NCI-H345 treated with DMSO at 0.1 percent for 48 hours (cell line): ENCODE results near the gene RNF13.
"Not testable (repeated sequence)": the region's sequence is repeated elsewhere in the genome, so short reads cannot be mapped to it uniquely, and the experiment has no call there.

Experiments
- DNase-seq: peaks from one replicate; lab custom pipeline; 2025; ENCODE audit not compliant: unreplicated experiment; lab: John Stamatoyannopoulos, UW

The RNF13 gene

GRCh38 chr3:149892371-149892770, 79.4 kb downstream of the RNF13 start:
- DNase-seq, result no peak

- DNase-seq, result no peak
Observed at GRCh38 chr3:149894205-149894604, 81.2 kb downstream of the RNF13 start.

DNA sequence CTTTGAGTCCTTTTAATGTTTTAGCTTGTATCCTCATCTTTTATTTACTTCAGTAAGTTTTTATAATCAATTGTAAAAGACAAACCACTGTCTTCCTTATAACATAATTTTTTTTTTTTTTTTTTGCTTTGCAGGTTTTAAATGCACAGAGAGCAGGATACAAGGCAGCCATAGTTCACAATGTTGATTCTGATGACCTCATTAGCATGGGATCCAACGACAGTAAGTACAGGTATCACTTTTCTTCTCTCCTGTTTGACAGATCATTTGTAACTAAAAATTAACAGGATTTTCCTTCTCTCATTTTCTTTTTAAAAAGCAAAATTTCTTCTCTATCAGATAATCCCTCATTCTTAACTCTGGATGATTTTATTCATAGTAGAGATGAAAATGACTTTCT, 82.3 kb downstream of the RNF13 start:
- no peak for DNase-seq

DNA sequence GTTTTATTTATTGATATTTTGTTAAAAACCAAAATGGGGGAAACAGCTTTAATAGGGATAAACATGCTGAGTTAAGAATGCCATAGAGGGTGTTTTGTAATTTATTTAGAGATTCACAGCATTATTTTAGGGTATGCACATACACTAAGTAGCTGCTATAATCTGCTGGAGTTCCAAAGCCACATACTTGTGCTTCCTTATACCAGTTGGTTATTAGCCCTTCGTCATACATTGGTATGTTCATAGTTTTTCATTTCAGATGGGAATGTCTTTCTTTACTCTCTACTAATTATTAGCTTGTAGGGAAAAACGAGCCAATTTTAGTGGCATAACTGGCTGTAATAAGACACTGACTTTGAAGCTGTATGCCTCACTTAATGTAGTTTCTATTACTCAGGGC, 82.8 kb downstream of the RNF13 start:
- no peak for DNase-seq

GRCh38 chr3:149898771-149899170, 85.8 kb downstream of the RNF13 start:
- DNase-seq, result no peak

- DNase-seq, result no peak
Observed at GRCh38 chr3:149900322-149900721, 87.3 kb downstream of the RNF13 start.

DNA sequence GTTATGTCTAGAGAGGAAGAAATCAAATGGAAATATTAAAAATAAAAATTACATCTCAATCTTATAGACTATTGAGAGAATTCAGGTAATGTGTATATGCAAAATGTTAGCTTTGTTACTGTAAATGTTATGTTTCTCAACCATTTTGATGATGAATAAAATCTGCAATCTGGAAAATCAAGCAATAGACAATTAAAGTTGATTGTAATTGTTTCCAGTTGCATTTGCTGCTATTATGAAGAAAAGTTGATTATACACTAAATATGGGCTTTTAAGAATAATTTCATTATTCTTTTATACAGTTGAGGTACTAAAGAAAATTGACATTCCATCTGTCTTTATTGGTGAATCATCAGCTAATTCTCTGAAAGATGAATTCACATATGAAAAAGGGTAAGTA, 88.8 kb downstream of the RNF13 start:
- DNase-seq, result no peak

- DNase-seq, result no peak
Observed at GRCh38 chr3:149902498-149903139, 89.6 kb downstream of the RNF13 start.

DNA sequence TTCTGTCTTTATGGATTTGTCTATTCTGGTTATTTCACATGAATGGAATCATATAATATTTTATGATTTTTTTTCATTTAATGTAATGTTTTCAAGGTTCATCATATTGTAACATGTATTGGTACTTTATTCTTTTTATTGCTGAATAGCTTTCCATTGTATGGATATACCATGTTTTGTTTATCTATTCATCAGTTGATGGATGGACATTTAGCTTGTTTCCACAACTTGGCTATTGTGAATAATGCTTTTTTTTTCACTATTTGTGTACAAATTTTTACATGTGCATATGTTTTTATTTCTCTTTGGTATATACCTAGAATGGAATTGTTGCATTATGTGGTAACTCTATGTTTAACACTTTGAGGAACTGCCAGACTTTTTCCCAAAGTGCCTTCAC, 93.0 kb downstream of the RNF13 start:
- no peak for DNase-seq

DNA sequence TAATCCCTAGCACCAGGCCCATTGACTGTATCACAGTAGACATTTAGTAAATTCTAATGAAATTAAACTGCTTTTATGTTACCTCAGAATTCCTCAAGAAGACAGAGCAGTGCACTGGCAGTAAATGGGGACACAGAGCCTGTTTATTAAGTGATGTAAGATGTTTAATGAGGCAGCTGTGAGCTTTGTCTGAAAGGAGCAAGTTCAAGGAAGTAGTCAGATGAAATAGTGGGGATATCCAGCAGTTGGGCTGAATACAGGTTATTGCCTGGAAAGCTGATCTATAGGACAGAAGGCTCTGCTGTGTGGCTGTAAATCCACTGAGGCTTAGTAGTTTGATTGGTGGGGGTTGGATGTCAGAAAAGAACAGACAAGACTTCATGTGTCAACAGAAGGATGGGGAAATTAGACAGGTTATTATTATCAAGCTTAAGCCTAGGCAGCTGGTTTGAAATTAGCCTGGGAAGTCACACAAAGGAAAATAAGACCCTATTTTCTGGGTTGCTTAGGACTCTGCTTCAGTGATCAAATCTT, 95.5 kb downstream of the RNF13 start:
- DNase-seq, result no peak

DNA sequence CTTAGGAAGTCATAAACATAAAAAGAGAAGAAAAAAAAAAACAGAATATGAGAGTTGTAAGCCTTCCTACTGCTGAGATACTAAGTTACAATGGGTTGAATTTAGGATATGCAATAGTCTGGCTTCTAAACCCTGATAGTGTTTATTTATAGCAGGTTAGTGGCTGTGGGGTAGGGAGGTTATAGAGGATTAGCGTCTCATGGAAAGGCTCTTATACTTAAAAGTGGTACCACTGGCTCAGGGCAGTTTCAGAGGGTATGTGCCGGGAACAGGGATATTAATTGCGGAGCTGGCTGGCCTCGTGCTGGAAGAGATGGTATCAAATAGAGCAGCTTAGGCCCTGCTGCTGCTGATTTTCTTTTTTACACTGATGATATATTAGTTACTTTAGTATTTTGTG, 96.9 kb downstream of the RNF13 start:
- no peak for DNase-seq

DNA sequence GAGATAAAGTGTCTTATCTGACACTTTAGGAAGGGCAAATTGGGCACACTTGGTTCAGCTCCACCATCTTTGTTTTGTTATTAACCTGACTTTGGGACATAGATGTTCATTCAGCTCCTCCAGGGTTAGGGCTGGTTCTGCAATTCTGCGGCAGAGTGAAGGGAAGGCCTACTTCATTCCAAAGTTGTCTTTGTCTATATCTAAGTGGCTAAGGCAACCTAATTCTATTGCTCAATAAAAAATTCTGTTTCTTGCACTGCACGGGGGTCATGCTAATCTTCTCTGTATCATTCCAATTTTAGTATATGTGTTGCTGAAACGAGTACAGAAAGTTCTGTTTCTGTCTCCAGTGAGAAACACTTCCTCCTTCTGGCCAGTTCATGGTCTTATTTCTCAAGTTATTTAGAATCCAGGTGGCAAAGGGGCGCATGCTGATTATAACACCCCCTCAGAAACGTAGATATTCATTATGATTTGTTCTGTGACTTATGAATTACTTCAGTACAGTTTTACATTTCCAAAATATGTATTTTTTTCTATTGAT, 104.2 kb downstream of the RNF13 start:
- no peak for DNase-seq

DNA sequence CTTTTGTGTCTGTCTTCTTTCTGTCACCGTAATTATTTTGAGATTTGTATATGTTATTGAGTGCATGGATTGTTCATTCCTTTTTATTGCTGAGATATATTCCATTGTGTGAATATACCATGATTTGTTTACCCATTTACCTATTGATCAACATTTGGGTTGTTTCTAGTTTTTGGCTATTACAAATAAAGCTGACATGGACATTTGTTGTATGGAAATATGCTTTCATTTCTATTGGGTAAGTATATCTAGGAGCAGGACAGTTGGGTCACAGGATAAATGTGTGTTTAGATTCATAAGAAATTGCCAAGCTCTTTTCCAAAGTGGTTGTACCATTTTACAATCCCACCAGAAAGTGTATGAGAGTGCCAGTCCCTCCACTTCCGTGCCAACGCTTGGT, 106.5 kb downstream of the RNF13 start:
- no peak for DNase-seq

GRCh38 chr3:149920119-149920518, 107.1 kb downstream of the RNF13 start:
- no peak for DNase-seq

GRCh38 chr3:149933008-149933407, 120.0 kb downstream of the RNF13 start:
- no peak for DNase-seq

- no peak for DNase-seq
Observed at GRCh38 chr3:149933858-149934257, 120.8 kb downstream of the RNF13 start.

DNA sequence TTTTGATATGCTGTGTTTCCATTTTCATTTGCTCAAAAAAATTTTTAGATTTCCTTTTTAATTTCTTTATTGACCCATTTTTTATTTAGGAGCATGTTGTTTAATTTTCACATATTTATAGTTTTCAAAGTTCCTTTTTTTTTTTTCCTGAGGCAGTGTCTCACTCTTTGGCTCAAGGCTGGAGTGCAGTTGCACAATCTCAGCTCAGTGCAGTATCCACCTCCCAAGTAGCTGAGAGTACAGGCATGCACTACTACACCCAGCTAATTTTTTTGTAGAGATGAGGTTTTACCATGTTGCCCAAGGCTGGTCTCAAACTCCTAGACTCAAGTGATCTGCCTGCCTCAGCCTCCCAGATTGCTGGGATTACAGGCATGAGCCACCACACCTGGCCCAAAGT, 121.5 kb downstream of the RNF13 start:
- DNase-seq, result no peak

DNA sequence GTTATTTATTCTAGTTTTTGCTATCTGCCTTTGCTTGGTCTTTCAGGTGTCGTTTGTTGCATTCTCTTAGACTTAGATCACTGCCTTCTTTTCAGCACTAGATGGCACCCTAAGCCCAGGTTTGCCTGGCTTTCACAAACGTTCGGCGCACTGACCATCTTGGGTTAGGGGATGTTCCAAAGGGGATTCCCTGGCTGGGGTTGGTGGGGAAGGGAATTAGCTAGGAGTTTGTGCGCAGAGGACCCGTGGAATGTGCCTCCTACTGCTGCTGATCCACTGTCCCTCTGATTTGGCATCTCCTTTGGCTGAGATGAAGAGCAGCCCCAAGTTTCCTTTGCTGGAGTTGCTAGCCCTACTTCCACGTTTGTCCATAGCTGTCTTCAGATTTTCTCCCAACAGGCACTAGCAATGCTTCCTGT, 123.8 kb downstream of the RNF13 start:
- peak; percentile 6 for DNase-seq

- DNase-seq, result not testable (repeated sequence)
Observed at GRCh38 chr3:149938392-149939055, 125.5 kb downstream of the RNF13 start.

DNA sequence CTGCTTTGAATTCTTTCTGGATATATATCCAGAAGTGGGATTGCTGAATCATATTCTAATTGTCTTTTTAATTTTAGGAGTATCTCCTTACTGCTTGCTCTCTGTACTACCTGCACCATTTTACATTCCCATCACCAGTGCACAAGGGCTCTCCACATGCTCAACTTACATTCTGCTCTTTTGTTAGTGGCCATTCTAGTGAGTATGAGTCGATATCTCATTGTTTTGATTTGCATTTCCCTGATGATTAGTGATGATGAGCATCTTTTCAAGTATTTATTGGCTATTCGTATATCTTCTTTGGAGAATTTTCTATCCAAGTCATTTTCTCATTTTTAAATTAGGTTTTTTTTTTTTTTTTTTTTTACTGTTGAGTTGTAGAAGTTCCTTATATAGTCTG, 128.2 kb downstream of the RNF13 start:
- no peak for DNase-seq

- DNase-seq, result no peak
Observed at GRCh38 chr3:149941946-149942345, 128.9 kb downstream of the RNF13 start.

GRCh38 chr3:149942409-149942808, 129.4 kb downstream of the RNF13 start:
- no peak for DNase-seq
